OCI-M2 (cell line): ENCODE data around the gene GPLD1.

ENCODE experiments used
- DNase-seq: peaks from one replicate; lab custom pipeline; 2025; ENCODE audit not compliant: unreplicated experiment; lab: John Stamatoyannopoulos, UW

GPLD1 gene

GRCh38 chr6:24458941-24459340 is 30.4 kb downstream of the GPLD1 start:
- DNase-seq: no peak

- DNase-seq: no peak
Observed at GRCh38 chr6:24458134-24458533, 31.2 kb downstream of the GPLD1 start.

- DNase-seq: no peak
Observed at GRCh38 chr6:24455061-24455460, 34.3 kb downstream of the GPLD1 start.

GRCh38 chr6:24454452-24454851 is 34.9 kb downstream of the GPLD1 start:
- DNase-seq: no peak

GRCh38 chr6:24453921-24454320 is 35.5 kb downstream of the GPLD1 start:
- DNase-seq: no peak

- peak; percentile 52 for DNase-seq
Observed at GRCh38 chr6:24451581-24452388, 37.6 kb downstream of the GPLD1 start.

- DNase-seq: no peak
Observed at GRCh38 chr6:24448828-24449525, 40.4 kb downstream of the GPLD1 start.

- DNase-seq: no peak
Observed at GRCh38 chr6:24448396-24448795, 41.0 kb downstream of the GPLD1 start.

GRCh38 chr6:24446670-24447069 is 42.7 kb downstream of the GPLD1 start:
- DNase-seq: no peak

GRCh38 chr6:24445704-24446103 is 43.7 kb downstream of the GPLD1 start:
- no peak for DNase-seq

- no peak for DNase-seq
Observed at GRCh38 chr6:24444588-24444987, 44.8 kb downstream of the GPLD1 start.

- DNase-seq: no peak
Observed at GRCh38 chr6:24441599-24441904, 47.8 kb downstream of the GPLD1 start.

GRCh38 chr6:24440897-24441598 is 48.3 kb downstream of the GPLD1 start:
- DNase-seq: no peak

GRCh38 chr6:24439858-24440539 is 49.4 kb downstream of the GPLD1 start:
- DNase-seq: no peak

GRCh38 chr6:24436979-24437378 is 52.4 kb downstream of the GPLD1 start:
- DNase-seq: no peak

- DNase-seq: no peak
Observed at GRCh38 chr6:24432611-24433010, 56.8 kb downstream of the GPLD1 start.

- peak; percentile 48 for DNase-seq
Observed at GRCh38 chr6:24431045-24431451, 58.3 kb downstream of the GPLD1 start.

GRCh38 chr6:24430086-24430485 is 59.3 kb downstream of the GPLD1 start:
- no peak for DNase-seq

- DNase-seq: no peak
Observed at GRCh38 chr6:24429146-24429545, 60.2 kb downstream of the GPLD1 start.

GRCh38 chr6:24428615-24429014 is 60.8 kb downstream of the GPLD1 start:
- no peak for DNase-seq

- DNase-seq: no peak
Observed at GRCh38 chr6:24426729-24427446, 62.5 kb downstream of the GPLD1 start.
